GM12891 (cell line): ENCODE measurements around the gene EPB41L3.

Experiments used
- PAX5 ChIP-seq: IDR thresholded peaks from 2 replicates; pipeline ENCODE4 v1.6.1; 2011; ENCODE audit warnings: low read length, moderate library complexity, mild to moderate bottlenecking; ENCODE audit not compliant: insufficient read depth, severe bottlenecking
- POLR2A ChIP-seq: IDR thresholded peaks from 2 replicates; pipeline ENCODE4 v1.6.1; 2011; ENCODE audit warnings: low read depth, low read length, control low read depth
- POLR2AphosphoS5 ChIP-seq: IDR thresholded peaks from 2 replicates; pipeline ENCODE4 v1.6.1; 2011; ENCODE audit warnings: low read depth, low read length, control low read depth
- POU2F2 ChIP-seq: IDR thresholded peaks from 2 replicates; pipeline ENCODE4 v1.6.1; 2011; ENCODE audit warnings: low read depth, mild to moderate bottlenecking, control low read depth, low read length, moderate library complexity
- SPI1 ChIP-seq: IDR thresholded peaks from 2 replicates; pipeline ENCODE4 v1.6.1; 2011; ENCODE audit warnings: low read depth, low read length, control low read depth
- TAF1 ChIP-seq: IDR thresholded peaks from 2 replicates; pipeline ENCODE4 v1.6.1; 2011; ENCODE audit warnings: low read depth, low read length, control low read depth

DNA sequence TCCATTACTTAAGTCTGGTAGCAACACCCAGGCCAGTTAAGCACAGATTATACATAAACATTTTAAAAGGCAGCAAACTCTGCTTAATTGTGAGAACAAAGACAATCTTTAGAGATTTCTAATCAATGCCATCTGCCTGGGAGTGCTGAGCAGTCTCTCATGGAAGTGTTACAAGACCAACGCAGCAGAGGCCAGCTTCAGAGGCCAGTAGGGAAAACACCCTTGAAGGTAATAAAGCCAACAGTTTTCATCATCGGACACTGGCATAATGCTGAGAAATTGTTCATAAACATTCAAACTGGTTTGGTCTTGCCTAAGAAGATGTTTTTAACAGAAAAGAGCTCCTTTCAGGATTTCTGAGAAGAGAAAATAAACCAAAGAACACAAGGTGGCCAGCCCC lies 35.0 kb downstream of the EPB41L3 start:
- TF ChIP-seq POLR2A (no peak), POLR2AphosphoS5 (no peak), TAF1 (no peak), SPI1 (no peak), POU2F2 (no peak), PAX5 (no peak)
